DMS 273 (cell line): Measurements from ENCODE around the gene SMAD9.

ENCODE experiments used
- DNase-seq: peaks from one replicate; lab custom pipeline; 2025; ENCODE audit not compliant: unreplicated experiment; lab: John Stamatoyannopoulos, UW

Gene SMAD9

DNA sequence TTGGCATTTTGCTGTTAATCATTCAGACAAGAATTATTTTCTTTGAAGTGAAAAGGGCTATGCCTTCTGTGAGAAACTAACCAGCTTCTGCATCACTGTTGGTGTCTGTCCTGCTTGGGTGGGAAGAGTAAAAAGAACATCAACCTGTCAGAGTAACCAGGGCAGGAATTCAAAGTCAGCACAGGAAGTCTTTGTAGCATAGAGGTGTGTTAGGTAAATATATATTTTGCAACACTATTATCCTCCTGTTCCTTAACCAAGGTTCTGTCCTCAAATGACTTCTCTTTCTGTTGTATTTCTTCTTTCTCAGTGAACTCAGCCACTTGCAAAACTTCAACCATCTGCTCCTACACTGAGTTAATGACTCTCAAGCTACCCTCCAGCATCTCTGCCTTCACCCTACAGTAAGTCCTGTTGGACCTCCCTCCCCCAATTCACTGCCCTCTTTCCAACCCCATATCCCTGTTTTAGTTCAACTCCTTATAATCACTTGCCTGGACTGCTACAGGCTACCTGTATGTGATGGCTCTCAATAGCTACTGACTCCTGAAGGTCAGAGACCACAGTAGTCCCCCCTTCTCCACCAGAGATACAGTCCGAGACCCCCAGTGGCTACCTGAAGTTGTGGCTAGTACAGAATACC lies 49.9 kb downstream of the SMAD9 start:
- DNase-seq: peak; percentile 42

DNA sequence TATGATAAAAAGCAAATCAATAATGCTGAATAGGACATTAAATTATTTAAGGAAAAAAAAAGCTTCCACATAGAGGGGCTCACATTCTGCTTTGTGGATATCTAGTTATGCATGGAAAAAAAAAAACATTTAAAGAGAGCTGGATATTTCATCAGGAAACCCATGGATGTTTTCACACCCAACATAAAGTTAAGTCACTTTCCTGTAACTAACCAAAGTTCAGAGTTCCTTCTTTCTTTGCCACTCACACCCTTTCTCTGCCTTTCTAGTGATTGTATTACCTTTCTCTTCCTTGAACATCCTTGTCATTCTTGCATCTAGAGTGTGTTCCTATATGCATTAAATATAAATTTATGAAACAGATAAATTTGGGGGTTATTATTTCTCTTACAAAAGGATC lies 53.8 kb downstream of the SMAD9 start:
- DNase-seq: no peak

DNA sequence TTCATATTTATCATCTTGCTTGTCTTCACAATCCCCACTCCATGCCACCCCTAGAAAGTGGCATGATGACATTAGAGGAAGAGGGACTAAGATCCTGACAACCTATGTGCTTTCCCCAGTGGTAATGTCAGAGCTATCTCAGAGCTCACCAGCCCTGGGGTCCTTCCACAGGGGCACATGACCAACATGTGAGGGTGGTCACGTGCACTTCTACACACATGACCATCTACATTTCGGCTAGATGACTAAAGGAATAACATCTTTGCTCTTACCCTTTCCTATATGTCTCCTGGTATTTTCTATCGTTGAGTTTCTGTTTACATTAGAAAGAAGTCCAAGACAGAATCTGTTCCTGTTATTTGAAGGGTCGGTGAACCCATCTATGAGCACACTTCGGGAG lies 54.8 kb downstream of the SMAD9 start:
- no peak for DNase-seq

DNA sequence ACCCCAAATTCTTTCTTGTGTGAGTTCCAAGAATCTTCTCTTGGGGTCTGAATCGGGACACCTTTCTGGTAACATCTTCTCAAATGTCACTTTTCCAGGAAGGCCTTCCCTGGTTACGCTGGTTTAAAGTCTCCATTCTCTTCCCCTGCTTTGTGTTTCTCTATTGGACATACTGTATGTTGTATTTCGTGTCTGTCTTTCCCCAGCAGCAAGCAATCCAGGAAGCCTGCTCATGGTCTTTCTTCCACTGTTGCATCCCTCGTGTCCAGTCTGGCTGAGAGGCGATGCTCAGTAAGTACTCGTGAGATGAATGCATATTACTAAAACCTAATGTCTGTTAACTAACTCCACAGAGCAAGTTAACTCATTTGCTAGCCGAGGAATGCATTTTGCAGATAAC lies 57.3 kb downstream of the SMAD9 start:
- no peak for DNase-seq

DNA sequence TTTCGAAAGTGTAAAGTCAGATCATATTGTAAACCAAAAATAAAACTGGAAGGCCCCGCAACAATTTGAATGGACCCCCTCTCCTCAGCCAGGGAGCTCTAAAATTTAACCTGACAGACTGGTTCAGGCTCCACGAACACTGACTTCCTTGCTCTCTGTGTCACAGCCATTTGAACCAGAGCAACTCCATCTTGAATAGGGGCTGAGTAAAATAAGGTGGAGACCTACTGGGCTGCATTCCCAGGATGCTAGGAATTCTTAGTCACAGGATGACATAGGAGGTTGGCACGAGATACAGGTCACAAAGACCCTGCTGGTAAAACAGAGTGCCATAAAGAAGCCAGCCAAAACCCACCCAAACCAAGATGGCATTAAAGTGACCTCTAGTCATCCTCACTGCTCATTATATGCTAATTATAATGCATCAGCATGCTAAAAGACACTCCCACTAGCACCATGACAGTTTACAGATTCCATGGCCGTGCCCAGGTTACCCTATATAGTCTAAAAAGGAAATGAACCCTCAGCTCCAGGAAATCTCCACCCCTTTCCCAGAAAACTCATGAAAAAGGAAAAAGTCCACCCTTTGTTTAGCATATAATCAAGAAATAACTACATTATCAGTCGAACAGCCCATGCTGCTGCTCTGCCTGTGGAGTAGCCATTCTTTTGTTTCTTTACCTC lies 57.9 kb downstream of the SMAD9 start:
- DNase-seq: no peak

DNA sequence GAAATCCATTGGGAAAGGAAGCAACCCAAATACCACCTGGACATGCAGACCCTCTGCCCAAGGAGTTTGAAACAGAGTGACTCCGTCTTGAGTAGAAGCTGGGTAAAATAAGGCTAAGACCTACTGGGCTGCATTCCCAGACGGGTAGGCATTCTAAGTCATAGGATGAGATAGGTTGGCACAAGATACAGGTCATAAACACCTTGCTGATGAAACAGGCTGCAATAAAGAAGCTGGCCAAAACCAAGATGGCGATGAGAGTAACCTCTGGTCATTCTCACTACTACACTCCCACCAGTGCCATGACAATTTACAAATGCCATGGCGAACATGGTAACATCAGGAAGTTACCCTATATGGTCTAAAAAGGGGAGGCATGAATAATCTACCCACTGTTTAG lies 60.8 kb downstream of the SMAD9 start:
- no peak for DNase-seq

DNA sequence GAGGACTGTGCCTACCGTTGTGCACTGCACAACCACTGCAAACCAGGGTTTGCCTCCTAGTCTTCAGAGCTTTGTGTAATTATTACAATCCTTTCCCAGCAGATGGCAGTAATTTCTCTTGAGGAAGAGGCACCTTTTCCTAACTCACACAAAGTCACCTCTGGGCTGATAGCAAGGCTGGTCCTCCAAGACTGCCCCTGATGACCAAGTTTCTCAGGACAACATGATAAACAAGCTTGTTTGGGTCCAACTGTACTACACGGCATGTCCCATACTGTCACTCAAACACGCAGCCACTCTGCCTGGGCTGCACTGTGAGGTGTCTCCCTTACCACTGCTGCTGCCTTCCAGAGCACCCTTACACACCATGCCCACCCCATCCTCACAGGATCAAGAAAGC lies 61.7 kb downstream of the SMAD9 start:
- DNase-seq: peak; percentile 79

DNA sequence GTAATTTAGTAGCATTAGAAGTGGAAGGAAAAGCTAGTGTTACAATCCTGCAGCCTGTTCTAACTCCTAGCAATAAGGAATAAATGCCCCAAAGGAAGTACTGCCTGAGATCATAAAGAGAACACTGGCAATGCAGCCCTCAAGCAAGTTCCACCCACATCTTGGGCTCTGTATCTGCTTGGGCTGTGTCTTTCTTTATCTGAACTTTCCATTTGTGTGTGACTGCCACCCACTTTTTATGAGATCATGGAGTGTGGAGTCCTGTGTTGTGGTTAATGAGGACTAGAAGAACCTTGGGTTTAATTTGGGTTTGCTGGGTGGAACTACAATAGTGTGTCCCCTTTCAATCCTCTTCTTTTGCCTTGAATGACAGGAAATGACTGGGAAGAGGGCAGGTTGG lies 62.8 kb downstream of the SMAD9 start:
- DNase-seq: no peak

DNA sequence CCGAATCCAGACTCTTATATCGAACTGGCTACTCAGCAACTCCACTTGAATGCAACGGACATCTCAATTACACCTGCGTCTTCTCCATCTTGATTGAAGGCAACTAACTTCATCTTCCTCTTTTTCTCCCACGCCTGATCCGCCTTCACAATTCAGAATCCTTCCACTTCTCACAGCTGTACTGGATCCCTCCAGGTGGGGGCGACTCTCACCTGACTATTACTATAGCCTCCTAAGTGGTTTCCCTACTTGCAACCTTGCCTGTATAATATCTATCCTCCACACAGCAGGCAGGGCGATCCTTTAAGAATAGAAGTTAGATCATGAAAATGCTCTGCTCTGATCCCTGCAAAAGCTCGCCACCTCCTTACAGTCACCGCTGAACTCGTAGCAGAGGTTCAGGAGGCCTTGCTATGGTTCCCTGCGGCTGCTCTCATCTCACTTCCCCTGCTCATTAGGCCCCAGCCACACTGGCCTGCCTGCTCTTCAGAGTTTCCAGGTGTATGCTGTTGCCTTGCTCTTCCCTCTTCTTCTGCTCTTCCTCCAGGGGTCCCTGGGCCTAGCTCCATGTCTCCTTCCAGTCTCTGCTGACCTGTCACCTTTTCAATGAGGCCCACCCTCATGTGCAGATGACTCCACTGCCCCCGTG lies 69.1 kb downstream of the SMAD9 start:
- peak; percentile 52 for DNase-seq

DNA sequence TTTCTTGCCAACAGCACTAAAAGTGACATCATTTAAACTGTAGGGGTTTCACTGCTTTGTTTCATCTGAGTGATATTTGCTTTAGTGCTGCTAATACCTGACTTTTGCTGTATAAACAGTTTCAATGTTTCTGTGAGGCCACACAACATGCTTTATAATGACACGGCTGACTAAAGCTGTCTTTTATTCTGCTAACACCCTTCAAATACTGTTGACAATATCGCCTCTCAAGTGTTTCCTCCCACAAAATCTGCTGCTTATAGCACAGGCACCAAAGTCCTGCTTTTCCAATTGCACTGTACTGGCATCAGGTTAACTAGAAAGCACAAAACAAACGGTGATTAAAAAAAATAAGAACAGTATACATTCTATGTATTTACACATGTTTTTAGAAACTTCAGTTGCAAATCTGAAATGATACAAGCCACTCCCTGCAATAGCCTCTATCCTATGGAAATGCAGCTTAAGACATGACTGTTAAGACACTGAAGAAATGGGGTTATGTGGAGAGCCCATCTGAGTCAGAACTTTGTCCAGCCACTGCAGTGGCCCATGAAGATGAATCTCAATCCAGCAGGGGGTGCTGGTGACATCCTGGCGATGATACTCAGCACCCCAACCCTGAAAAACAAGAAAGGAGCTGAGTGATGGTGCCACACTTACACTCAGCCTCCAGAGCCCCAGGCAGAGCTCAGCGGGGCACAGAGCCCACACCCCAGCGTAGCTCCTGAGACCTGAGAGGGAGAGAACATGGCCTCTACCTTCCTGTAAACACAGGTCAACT lies 71.6 kb downstream of the SMAD9 start:
- peak; percentile 28 for DNase-seq

DNA sequence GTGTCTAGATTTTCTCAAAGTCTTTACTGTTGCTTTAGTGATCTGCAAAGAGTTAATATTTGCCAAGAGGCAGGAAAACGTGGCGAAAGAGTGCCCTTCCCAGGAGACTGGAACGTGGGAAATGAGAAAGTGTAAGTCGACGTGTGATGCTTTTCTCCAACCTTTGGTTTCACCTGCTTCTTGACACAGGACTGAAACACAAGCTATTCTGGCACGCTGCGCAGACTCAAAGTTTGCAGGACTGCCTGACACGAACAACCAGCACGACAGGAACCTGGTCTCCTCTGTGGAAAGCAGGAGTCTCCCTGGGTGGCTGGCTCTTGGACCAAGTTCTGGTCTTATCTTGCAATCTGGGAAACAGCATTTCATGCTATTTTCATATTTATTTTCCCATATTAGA lies 72.4 kb downstream of the SMAD9 start:
- DNase-seq: no peak

DNA sequence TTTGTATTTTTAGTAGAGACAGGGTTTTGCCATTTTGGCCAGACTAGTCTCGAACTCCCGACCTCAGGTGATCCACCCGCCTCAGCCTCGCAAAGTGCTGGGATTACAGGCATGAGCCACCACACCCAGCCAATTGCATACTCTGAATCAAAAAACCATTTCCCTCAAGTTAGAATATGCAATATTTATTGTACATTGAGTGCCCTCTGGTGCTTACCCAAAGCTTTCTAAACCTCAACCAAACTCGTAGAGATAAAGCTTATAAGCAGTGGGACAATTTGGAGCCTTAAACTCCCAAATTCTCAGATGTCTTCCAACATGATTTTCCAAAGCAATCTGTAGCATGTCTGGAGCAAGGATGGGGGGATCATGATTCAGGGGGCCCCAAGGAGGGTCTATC lies 78.6 kb downstream of the SMAD9 start:
- DNase-seq: peak; percentile 11

DNA sequence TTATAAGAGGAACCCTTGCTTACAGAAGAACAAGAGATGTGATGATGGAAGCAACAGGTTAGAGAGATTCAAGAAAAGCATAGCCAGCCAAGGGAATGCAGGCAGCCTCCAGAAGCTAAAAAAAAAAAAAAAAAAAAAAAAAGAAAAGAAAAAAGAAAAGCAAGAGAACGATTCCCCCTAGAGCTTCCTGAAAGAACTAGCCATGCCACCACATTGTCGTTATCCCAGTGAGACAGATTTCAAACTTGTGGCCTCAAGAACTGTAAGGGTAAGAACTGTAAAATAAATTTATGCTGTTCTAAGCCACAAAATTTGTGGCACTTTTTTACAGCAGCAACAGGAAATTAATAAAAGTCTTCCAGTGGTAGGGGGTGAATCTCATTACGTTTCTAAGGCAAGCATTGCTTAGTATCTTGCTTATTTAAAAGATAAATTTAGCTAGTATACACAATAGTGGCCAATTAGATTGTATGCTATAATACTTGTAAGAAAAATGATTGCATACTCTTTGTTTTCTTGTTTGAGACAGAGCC lies 79.3 kb downstream of the SMAD9 start:
- DNase-seq: no peak

DNA sequence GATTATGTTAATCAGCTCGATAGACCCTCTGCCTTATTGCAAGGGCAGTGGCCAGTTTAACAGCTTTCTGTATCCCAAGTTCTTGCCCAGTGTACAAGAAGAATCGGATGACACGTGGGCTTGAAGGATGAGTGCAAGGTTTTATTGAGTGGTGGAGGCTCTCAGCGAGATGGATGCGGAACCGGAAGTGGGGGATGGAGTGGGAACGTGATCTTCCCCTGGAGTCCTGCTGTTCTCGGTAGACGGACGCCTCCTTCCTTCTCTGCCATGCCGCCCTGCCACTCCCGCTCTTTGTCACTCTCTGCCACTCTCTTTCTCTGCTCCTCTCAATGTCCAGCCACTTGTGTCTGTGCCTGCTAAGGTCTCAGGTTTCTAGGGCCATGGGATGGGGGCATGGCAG lies 80.1 kb downstream of the SMAD9 start:
- DNase-seq: no peak

DNA sequence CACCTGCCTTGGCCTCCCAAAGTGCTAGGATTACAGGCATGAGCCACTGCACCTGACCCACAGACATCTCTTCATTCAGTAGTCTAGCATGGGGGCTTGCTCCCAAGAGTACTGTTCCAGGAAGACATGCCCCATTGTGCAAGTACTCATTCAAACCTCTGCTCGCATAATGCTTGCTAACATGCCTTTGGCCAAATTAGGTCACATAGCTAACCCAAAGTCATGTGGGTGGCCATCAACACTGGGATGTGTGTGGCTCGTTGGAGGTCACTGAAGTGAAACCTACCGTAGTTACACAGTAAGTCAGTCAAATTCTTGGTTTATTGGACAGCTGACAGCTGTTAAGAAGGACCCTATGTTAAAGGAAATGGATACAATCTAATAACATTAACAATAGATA lies 80.8 kb downstream of the SMAD9 start:
- no peak for DNase-seq

DNA sequence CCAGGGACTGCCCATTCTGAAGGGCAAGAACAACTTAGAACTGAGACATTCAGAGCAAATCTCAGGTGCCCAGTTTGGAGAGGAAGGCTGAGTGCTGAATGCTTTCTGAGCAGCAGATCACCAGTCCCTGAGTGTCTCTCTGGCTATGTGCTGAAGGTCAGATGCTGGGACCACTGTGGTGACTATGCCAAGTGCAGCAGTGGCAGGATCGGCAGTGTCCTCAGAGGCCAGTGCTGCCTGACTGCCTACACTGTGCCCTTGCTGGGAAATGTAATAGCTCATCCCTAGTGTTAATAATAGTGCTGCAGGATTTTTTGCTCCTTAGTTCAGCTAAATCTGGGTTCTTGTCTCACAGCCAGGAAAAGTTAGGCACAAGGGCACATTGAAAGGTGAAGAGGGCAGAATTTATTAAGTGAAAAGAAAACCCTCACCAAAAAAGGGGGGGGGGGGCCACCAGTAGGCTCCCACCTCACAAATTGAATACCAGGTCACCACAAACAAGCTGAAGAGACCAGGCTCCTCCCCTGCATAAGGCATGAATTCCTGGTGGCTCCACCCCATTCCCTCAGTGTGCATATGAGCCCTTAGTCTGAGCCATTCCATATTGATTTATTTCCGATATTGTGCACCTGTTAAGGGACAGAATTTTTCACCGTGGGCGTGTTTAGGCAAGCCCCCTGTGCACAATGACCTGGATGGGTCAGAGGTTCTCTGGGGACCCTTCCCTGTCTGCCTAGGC lies 82.5 kb downstream of the SMAD9 start:
- DNase-seq: no peak

DNA sequence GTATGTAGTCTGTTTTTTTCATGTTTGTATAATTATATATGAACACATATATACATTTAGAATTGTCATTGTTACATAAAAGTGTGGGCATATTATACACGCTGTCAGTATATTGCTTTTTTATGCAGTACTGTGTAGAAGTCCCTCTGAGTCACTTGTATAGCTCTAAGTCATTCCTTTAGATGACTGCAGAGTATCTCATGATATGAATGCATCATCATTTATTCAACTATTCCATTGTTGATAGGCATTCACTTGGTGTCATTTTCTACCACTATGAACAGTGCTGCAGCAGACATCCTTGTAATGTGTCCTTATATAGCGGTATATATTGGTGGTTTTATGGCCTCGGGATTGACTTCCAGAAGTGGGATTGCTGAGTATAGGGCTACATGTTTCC lies 85.7 kb downstream of the SMAD9 start:
- DNase-seq: no peak

DNA sequence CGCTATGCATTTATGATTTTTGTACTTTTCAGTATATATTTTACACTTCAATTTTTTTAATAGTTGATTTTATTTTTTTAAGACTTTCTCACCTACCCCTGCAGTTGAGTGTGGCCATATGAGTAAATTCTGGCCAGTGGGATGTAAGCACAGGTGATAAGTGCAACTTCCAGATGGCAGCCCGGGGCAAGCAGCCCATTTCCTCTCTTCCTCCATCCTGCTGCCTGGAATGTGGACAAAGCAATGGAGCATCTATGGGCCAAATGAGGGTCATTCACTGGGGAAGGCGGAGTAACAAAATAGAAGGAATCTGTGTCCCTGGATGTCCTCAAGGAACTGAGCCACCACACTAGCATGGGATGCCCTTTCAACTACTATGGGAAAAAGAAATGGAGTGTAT lies 88.7 kb downstream of the SMAD9 start:
- no peak for DNase-seq

DNA sequence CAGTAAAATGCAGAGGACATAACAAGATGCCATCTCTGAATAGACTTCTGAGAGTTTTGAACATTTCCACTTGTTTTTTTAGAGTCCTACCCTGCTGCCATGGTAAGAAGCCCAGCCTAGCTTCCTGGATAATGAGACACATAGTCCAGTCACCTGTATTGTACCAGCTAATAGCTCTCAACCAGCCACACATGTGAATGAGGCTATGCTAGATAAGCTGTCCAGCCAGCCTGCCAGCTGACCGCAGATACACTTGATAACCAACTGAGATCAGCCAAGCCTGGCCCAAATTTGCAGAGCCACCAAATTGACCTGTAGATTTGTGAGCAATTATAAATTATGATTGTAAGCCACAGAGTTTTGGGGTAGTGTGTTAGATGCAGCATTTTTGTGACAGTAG lies 90.3 kb downstream of the SMAD9 start:
- no peak for DNase-seq

DNA sequence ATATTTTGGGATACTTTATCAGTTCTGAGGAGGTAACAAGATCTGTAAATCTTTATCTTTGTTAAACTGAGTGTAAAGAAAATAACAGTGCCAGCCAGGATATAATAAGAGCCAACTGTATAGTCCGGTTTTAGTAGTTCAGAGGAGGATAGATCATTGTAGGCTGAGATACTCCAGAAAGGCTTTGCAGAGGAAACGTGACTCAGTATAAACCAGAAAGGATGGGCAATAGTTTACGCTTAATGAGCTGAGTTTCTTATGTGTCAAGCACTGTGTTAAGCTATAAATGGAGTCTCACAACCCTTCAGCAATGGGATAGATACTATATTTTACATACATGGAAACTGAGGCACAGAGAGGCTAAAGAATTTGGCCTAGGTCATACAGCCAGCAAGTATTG lies 97.3 kb downstream of the SMAD9 start:
- no peak for DNase-seq

DNA sequence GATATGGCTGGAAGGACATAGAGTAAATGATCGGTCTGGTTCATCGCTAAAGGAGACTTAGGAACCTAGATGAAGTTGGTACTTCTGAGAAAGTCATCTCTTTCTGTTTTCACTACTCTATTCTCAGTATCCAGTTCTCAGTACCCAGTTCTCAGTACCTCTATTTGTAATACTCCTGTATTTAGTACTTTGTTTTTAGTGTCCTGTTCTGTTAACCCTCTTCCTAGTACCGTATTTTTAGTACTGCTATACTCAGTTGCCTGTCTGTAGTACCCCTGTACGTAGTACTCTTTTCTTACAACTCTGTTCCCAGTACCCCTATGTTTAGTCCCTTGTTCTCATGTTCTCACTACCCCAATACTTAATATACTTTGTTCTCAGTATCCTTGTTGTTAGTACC lies 99.8 kb downstream of the SMAD9 start:
- no peak for DNase-seq
